AML-193 (cell line): ENCODE results near the gene ZNF384.
"Not testable (repeated sequence)": the region's sequence is repeated elsewhere in the genome, so short reads cannot be mapped to it uniquely, and the experiment has no call there.

Experiments
- DNase-seq, 2 experiments: peaks; one replicate each; lab custom pipeline; 2025; lab: John Stamatoyannopoulos, UW

The ZNF384 gene

DNA sequence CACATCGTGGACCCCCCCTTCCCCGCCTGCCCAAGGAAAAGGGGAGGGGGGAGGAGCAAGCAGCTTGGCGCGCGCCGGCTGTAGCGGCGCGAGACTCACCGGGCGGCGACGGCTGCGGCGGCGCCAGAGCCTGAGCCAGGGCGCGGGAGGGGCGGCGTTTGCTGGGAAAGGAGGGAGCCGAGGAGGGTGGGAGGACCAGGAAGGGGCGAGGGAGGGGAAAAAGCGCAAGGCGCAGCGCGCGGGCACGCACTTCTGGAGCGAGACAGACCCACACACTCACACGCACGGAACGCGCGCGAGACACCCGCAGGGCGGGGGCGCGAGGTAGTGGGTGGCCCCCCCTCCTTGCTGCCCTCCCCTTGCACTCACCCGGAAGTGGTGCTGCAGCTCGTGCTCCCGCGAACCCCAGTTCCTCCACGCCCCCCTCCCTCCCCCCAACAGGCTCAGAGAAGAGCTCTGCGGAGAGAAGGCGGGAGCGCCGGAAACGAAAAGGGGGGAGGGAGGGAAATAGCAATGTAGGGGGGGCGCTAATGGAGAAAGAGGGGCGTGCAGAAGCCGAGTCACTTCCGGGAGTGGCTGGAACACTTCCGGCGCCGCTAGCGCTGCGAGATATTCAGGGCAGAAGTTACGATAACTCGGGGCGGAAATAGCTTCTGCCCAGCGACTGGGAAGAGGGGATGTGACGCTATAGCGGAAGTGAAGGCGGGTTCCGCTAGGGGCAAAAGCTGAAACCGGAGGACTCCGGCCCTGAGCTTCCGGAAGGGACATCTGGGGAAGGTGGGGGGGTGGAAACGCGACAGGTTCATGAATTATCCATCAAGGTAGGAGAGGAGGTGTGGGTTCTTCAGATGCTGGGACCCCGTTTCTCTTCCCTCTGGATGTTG, at the start of gene ZNF384:
TSS of gene ZNF384 (minus strand) at position 377 of the 884 bp plus-strand sequence. CDS start 9,855 bp downstream, outside the sequence.
- DNase-seq: peak; percentile 98 to 99

DNA sequence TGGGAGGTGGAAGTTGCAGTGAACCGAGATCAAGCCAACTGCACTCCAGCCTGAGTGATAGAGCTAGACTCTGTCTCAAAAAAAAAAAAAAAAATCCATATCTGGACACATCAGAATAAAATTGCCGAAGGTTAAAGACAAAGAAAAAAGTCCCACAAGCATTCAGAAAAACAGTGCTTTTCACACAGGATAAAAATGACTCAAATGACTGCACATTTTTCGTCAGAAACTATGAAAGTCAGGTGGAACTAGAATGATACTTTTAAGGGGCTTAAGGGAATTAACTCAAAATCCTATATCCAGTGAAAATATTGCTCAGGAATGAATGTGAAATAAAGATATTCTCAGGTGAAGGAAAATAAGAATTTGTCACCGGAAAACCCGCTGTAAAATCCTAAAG, 47.6 kb upstream of the ZNF384 start:
- DNase-seq: no peak

DNA sequence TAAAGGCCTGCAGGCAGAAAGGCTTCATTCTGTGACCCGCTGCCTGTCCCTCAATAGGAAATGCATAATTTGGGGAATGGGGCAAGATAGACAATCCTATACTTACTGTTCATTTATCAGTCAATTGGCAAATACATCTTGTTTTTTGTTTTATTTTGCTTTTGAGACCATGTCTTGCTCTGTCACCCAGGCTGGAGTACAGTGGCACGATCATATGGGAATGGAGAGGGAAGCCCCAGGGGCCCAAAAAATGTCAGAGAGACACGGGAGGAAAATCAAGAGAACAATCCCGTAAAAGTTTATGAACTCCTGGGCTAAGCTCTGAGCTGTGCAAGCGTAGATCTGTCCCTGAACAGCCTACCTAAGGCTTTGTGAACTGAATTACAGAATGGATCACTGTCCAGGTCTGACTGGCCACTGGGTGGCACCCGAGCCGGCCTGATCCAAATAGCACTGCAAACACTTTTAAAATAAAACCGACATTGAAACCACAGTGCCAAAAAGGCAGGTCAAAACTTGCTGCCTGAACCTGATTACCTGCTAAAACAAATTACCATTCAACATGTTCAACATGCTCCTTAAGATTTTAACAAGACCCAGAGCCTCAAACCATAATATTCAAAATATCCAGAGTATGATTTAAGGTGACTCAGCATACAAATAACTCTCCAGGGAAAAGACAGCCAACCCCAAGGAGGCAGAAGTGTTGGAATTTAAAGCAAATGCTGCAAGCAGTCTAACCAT, 46.4 kb upstream of the ZNF384 start:
- DNase-seq: peak; percentile 35 to 54

DNA sequence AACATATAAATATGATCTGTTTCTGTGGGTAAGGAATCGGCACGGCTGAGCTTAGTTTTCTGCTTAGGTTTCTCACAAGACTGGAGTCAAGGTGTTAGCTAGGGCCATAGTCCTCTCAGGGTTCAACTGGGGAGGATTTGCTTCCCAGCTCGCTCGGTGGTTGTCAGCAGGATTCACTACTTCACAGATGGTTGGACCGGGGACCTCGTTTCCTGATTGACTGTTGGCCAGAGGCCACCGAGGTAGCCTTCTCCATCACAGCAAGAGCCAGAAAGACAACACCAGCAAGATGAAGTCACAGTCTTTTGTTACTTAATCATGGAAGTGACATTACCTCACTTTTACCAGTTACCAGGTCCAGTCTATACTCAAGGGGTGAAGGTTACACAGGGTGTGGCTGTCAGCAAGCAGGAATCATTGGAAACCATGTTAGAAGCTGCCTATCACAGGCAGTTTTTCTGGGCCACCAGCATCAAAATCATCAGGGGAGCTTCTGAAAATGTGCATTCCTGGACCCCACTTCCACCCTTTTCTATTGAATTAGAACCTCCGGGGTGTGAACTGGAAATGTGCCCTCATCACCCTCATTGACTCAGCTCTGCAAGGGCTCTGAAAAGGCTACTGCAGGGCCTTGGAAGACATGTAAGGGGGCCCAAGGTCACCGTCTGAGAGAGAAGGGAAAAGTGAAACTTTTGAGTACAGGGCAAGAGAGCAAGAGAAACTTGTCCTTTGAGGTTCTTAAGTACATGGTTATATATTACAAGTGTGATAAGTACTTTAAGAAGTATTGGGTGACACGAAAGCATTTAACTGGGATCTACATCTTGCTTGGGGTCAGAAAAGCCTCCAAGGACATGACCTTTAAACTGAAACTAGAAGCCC, 45.6 kb upstream of the ZNF384 start:
- DNase-seq: no peak

DNA sequence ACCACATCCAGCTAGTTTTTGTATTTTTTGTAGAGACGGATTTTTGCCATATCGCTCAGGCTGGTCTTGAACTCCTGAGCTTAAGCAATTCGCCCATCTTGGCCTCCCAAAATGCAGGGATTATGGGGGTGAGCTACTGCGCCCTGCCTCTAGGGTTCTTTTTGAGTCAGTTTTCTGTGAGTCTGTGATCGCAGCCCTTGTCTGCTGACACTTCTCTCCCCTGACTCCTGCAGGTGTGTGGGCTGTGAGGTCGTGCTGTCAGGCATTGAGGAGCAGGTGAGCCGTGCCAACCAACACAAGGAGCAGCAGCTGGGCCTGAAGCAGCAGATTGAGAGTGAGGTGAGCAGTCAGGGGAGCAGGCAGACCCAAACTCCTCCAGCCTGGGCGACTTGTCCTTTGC, 41.0 kb upstream of the ZNF384 start:
- no peak for DNase-seq

DNA sequence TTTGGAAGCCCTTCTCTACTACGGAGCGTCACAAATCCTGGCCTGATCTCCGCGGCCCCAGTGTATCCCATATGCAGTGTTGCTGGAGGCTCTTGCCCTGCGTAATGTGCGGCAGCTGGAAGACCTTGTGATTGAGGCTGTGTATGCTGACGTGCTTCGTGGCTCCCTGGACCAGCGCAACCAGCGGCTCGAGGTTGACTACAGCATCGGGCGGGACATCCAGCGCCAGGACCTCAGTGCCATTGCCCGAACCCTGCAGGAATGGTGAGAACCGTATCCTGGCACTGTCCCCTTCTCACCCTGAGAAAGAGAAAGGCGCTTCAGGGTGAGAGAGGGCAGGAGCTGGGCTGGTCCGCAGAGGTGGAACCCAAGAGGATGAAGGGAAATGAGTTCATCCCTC, 40.0 kb upstream of the ZNF384 start:
- no peak for DNase-seq

DNA sequence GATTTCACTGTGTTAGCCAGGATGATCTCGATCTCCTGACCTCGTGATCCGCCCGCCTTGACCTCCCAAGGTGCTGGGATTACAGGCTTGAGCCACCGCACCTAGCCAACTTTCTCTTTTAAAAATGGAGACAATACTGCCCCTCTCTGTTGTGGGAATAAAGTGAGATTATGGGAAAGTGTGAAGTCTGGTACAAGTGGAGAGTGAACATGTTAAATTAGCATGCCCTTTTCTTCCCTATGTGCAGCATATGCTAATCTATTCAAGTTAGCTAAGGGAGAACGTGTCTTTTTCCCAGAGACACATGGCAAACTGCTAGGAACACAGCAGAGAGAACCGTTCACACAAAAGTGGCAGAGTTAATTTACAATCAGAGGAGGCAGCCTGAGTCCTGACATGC, 36.2 kb upstream of the ZNF384 start:
- DNase-seq: no peak

DNA sequence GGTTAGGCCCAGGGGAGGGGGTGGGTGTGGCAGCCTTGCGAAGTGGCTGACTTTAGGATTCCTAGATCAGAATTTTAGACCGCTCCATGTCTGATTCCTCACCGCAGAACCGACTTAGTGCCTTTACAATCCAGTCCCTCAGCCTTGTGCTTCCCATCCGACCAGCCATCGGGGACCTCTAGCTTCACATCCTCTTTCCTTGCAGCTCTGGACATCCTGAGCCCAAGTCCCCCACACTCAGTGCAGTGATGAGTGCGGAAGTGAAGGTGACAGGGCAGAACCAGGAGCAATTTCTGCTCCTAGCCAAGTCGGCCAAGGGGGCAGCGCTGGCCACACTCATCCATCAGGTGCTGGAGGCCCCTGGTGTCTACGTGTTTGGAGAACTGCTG, 35.2 kb upstream of the ZNF384 start:
- DNase-seq: peak; percentile 29 to 33

DNA sequence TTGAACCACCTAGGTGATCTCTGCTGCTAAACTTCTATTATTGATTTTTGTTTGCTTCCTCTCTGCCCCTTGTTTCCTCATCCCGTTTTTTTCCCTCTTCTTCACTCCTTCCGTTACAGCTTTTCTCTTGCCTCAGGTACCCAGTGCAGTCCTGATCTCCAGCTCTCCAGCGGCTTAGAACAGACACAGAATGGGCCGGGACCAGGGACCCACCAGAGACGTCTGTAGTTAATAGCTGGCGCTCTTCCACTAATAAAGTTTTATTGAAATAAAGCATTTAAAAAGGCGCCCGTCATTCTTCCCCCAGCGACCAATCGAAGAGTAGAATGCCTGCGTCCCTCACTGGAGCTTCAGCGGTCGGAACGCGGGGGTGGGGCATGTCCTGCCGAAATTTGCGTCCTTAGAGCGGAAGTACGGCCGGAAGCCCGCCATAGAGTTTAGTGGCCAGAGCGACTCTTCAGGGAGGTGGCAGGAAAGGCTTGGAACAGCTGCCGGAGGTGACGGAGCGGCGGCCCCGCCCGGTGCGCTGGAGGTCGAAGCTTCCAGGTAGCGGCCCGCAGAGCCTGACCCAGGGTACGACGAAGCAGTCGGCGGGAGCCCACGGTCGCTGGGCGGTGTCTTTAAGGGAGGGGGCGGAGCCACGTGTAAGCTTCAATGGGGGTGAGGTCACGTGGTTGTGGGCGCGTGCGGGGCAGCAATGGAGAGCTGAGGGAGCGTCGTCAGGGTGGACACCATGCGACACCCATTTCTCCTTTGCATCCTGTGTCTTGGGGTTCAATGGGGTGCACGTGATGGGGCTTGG, 34.6 kb upstream of the ZNF384 start, which contains the start of gene COPS7A:
TSS of gene COPS7A (plus strand) at position 440 of the 802 bp plus-strand sequence. CDS start 611 bp downstream, outside the sequence.
- peak; percentile 99 for DNase-seq

DNA sequence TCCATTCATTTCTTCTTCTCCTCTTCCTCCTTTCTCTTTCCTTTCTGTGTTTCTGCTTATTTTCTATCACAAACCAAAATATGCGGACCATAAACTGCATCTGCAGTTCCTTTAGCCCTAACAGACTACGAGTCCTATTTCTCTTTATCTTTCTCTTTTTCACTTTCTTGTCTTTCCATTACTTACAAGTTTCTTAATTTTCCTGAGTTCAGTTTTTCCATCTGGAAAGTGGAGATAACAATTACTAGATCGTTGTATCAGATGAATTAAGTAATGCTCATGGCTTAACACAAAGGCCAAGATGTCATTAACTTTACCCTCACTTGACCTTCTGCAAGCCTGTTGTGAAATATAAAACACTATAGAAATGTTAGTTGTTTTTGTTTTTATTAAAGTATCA, 33.7 kb upstream of the ZNF384 start:
- peak in 1 of 2 experiments; percentile 6 for DNase-seq

DNA sequence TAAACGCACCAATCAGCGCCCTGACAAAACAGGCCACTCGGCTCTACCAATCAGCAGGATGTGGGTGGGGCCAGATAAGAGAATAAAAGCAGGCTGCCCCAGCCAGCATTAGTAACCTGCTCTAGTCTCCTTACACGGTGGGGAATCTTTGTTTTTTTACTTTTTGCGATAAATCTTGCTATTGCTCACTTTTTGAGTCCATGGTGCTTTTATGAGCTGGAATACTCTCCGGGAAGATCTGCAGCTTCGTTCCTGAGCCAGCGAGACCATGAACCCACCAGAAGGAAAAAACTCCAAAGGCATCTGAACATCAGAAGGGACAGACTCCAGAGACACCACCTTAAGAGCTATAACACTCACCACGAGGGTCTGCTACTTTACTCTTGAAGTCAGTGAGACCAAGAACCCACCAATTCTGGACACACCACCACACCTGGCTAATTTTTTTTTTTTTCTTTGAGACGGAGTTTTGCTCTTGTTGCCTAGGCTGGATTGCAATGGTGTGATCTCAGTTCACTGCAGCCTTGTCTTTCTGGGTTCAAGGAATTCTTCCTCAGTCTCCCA, 27.8 kb upstream of the ZNF384 start:
- no peak for DNase-seq

DNA sequence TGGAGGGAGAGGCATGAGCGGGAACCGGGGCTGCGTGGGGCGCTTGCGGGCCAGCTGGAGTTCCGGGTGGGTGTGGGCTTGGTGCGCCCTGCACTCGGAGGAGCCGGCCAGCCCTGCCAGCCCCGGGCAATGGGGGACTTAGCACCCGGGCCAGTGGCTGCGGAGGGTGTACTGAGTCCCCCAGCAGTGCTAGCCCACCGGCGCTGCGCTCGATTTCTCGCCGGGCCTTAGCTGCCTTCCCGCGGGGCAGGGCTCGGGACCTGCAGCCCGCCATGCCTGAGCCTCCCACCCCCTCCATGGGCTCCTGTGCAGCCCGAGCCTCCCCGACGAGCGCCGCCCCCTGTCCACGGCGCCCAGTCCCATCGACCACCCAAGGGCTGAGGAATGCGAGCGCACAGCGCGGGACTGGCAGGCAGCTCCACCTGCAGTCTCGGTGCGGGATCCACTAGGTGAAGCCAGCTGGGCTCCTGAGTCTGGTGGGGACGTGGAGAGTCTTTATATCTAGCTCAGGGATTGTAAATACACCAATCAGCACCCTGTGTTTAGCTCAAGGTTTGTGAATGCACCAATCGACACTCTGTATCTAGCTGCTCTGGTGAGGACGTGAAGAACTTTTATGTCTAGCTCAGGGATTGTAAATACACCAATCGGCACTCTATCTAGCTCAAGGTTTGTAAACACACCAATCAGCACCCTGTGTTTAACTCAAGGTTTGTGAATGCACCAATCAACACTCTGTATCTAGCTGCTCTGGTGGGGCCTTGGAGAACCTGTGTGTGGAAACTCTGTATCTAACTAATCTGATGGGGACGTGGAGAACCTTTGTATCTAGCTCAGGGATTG, 27.1 kb upstream of the ZNF384 start:
- not testable (repeated sequence) for DNase-seq

DNA sequence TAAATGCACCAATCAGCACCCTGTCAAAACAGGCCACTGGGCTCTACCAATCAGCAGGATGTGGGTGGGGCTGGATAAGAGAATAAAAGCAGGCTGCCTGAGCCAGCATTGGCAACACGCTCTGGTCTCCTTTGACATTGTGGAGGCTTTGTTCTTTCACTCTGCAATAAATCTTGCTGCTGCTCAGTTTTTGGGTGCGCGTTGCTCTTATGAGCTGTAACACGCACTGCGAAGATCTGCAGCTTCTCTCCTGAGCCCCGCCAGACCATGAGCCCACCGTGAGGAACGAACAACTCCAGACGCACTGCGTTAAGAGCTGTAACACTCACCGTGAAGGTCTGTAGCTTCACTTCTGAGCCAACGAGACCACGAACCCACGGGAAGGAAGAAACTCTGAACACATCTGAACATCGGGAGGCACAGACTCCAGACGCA, 19.8 kb upstream of the ZNF384 start:
- no peak for DNase-seq

DNA sequence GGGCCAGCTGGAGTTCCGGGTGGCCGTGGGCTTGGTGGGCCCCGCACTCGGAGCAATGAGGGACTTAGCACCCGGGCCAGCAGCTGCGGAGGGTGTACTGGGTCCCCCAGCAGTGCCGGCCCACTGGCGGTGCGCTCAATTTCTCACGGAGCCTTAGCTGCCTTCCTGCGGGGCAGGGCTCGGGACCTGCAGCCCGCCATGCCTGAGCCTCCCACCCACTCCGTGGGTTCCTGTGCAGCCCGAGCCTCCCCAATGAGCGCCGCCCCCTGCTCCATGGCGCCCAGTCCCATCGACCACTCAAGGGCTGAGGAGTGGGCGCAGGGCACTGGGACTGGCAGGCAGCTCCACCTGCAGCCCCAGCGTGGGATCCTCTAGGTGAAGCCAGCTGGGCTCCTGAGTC, 19.2 kb upstream of the ZNF384 start:
- DNase-seq: not testable (repeated sequence)

DNA sequence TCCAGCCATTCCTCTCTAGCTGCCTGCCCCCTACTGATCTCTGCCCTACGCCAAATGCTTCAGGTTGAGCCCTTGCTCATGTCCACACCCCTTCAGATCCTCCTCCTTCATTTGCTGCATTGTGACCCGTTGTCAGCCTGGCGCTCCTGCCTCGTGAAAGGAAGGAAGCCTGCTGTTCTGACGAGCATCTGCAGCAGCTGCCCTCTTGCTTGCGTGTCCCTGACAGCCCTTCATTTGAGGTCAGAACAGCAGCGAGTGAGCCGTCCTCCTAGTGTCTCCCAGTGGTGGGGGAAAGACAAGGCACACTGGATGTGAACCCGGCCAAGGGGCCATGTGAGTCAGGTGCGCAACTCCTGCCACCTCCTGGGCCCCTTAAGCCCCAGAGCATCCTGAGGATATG, 14.5 kb upstream of the ZNF384 start:
- peak; percentile 24 to 33 for DNase-seq

DNA sequence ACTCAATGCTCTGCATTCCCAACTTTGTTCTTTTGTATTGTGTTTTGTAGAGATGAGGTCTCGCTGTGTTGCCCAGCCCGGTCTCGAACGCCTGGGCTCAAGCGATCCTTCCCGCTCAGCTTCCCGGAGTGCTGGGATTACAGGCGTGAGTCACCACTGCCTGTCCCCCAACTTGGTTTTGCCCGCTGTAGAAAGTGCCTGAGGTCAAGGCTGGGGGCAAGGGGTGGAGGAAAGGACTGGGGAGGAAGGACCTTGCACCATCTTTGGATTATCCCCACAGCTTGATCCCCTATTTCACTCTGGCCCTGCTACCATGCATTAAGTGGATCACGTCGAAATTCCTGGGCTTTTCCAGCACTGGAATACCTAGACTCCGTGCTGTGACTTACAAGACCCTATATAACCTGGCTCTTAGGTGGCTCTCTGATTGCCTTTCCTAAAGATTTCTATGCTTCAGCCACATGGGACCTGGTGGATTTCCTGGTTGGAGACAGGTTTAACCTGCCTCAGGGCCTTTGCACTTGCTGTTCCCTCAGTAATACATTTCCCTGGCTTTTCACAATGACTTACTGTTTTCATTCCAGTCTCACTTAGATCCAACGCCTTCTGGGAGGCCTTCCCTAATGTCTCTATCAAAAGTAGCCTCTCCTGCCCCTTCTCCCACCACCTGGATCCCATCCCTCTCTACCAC, 12.0 kb upstream of the ZNF384 start:
- no peak for DNase-seq

DNA sequence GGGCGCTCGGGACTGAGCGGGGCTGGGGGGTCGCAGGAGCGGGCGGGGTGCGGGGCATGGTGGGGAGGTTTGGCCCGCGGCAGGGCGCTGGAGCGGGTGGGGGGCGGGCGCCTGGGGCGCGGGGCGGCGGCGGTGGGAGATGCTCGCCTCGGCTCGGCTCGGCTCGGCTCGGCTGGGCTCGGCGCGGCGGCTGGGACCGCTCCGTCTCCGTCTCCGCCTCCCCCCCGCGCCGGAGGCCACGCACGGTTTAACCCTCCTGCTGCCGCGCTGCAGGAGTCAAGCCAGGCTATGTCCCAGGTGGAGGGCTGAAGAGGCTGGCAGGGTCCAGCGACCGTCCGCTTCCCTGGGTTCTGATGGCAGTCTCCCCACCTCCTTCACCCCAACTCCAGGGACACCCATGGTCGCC, 11.5 kb upstream of the ZNF384 start, which contains the start of gene PIANP:
TSS of gene PIANP (minus strand) at position 170 of the 406 bp plus-strand sequence. CDS start 2,754 bp downstream, outside the sequence.
- DNase-seq: no peak

DNA sequence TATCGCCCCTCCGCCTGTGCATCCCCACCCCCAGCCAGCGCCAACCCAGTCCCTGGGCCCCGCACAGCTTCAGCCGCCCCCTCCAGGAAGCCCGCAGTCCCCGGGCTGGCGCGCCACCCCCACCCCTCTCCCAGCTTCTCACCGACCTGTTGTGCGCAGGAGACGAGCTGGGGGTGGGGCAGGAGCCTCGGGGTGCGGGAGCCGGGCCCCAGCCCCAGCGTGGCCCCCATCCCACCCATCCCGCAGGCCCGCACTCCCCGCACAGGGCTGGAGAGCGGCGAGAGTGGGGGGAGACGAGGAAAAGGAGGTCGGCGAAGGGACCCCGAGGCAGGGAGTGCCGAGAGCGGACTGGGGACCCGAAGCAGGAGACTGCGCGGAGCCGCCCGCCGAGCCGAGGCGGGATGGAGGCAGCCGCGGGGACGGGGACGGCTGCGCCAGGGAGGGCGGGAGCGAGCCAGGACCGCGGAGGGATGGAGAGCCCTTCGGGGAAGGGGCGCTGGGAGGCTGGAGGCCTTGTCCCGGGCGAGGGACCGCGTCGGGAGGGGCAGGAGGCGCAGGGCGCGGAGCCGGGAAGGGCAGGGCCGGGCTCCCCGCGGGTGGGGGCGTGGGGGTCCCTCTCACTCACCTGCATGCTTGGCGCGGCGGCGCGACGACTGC, 10.9 kb upstream of the ZNF384 start:
- no peak for DNase-seq
